Neural progenitor cell (in vitro differentiated cells): ENCODE results near the gene FHOD3. TPM values are rescaled to one million over a fixed set of nuclear protein-coding genes. Genes with fewer than 3 reads are reported as not detected.

Experiments
- DNase-seq: peaks from one replicate; pipeline ENCODE4 v3.0.0-alpha.2; 2016; ENCODE audit warnings: low spot score
- H2AFZ ChIP-seq: fragments of 200-600 bp; sonication (generic); replicated peaks from 2 replicates; pipeline ENCODE4 v1.6.1; 2016; ENCODE audit warnings: antibody characterized with exemption
- H3F3A ChIP-seq: fragments of 200-600 bp; sonication (generic); 2 replicates; pipeline ENCODE4 v1.6.1; 2016; ENCODE audit warnings: antibody characterized with exemption, low read depth
- H3K27ac ChIP-seq: fragments of 200-600 bp; sonication (generic); 2 replicates; pipeline ENCODE4 v1.5.1; 2016; ENCODE audit warnings: mild to moderate bottlenecking
- H3K27me3 ChIP-seq: fragments of 200-600 bp; sonication (generic); 2 replicates; pipeline ENCODE4 v1.6.1; 2016; ENCODE audit warnings: mild to moderate bottlenecking, moderate library complexity
- H3K36me3 ChIP-seq: fragments of 200-600 bp; sonication (generic); 2 replicates; pipeline ENCODE4 v1.5.1; 2016
- H3K4me1 ChIP-seq: fragments of 200-600 bp; sonication (generic); 2 replicates; pipeline ENCODE4 v1.6.1; 2016; ENCODE audit warnings: mixed run types
- H3K4me2 ChIP-seq: fragments of 200-600 bp; sonication (generic); 2 replicates; pipeline ENCODE4 v1.6.1; 2016
- H3K4me3 ChIP-seq: fragments of 200-600 bp; sonication (generic); 2 replicates; pipeline ENCODE4 v1.5.1; 2016
- H3K79me2 ChIP-seq: fragments of 200-600 bp; sonication (generic); 2 replicates; pipeline ENCODE4 v1.6.1; 2016; ENCODE audit warnings: low read depth
- H3K9ac ChIP-seq: fragments of 200-600 bp; sonication (generic); 2 replicates; pipeline ENCODE4 v1.6.1; 2016
- H3K9me3 ChIP-seq: fragments of 200-600 bp; sonication (generic); 2 replicates; pipeline ENCODE4 v1.5.1; 2016; ENCODE audit warnings: low read depth
- H4K20me1 ChIP-seq: fragments of 200-600 bp; sonication (generic); 2 replicates; pipeline ENCODE4 v1.6.1; 2016; ENCODE audit warnings: low read depth
- H3K27ac Mint-ChIP-seq: 3 replicates; pipeline ENCODE4 v1.8.0; 2021; ENCODE audit warnings: mixed read lengths
- H3K27me3 Mint-ChIP-seq: 2 replicates; pipeline ENCODE4 v1.8.0; 2022; ENCODE audit warnings: low read depth, mild to moderate bottlenecking, inconsistent platforms, moderate library complexity, mixed read lengths; ENCODE audit not compliant: insufficient read depth
- H3K36me3 Mint-ChIP-seq: 3 replicates; pipeline ENCODE4 v1.8.0; 2021; ENCODE audit warnings: mixed read lengths
- H3K4me1 Mint-ChIP-seq: 3 replicates; pipeline ENCODE4 v1.8.0; 2021; ENCODE audit warnings: mixed read lengths
- H3K4me3 Mint-ChIP-seq: 3 replicates; pipeline ENCODE4 v1.8.0; 2021; ENCODE audit warnings: mild to moderate bottlenecking, moderate library complexity, mixed read lengths
- H3K9me3 Mint-ChIP-seq: 3 replicates; pipeline ENCODE4 v1.8.0; 2020; ENCODE audit warnings: mixed read lengths
- CTCF ChIP-seq: fragments of 200-600 bp; sonication (generic); IDR thresholded peaks from 2 replicates; pipeline ENCODE4 v1.5.1; 2017; ENCODE audit warnings: antibody characterized with exemption, mild to moderate bottlenecking
- EZH2 ChIP-seq: fragments of 200-600 bp; sonication (generic); IDR thresholded peaks from 2 replicates; pipeline ENCODE4 v1.6.1; 2017; ENCODE audit warnings: antibody characterized with exemption, mild to moderate bottlenecking, moderate library complexity
- EZH2phosphoT487 ChIP-seq: fragments of 200-600 bp; sonication (generic); IDR thresholded peaks from 2 replicates; pipeline ENCODE4 v1.6.1; 2017; ENCODE audit warnings: antibody characterized with exemption
- total RNA-seq: library from RNA; depleted of rRNA; stranded (reverse); fragments of >200 nt; gene quantifications from 2 replicates; pipeline ENCODE4 v1.2.3, GENCODE V29; 2015; ENCODE audit warnings: low replicate concordance

The FHOD3 gene
- total RNA-seq, 1 donor from 2014 or later = 69.7 TPM

GRCh38 chr18:36758623-36759022, 461.1 kb downstream of the FHOD3 start:
- no peaks in the 10 kb centered on the region for H3K9me3 ChIP-seq
- no peak overlapping the region for H3K4me2 ChIP-seq
- DNase-seq = no peak
- H3K4me1 ChIP-seq = no peaks in the 10 kb centered on the region
- H2AFZ ChIP-seq = no peak overlapping the region
- TF ChIP-seq EZH2phosphoT487 = no peak
- TF ChIP-seq EZH2 = no peak
- no peak for TF ChIP-seq CTCF
- peaks cover 20% of the 10 kb centered on the region for H3F3A ChIP-seq
- no peaks in the 10 kb centered on the region for H4K20me1 ChIP-seq
- H3K4me3 Mint-ChIP-seq = no peak overlapping the region
- no peak overlapping the region for H3K4me3 ChIP-seq
- H3K36me3 ChIP-seq = peaks cover 10% of the 10 kb centered on the region
- H3K4me1 Mint-ChIP-seq = no peaks in the 10 kb centered on the region
- no peak overlapping the region for H3K9ac ChIP-seq
- H3K27ac Mint-ChIP-seq = no peak overlapping the region
- H3K36me3 Mint-ChIP-seq = peaks cover 26% of the 10 kb centered on the region
- no peaks in the 10 kb centered on the region for H3K27me3 ChIP-seq
- no peaks in the 10 kb centered on the region for H3K9me3 Mint-ChIP-seq
- H3K79me2 ChIP-seq = no peaks in the 10 kb centered on the region
- H3K27me3 Mint-ChIP-seq = no peaks in the 10 kb centered on the region
- no peak overlapping the region for H3K27ac ChIP-seq

GRCh38 chr18:36759167-36759776, 461.8 kb downstream of the FHOD3 start:
- Histone ChIP-seq H3K36me3 (peaks cover 13% of the 10 kb centered on the region), H3K9ac (no peak overlapping the region), H3K79me2 (no peaks in the 10 kb centered on the region), H3K4me2 (no peak overlapping the region), H3K4me1 (no peaks in the 10 kb centered on the region), H3F3A (peaks cover 20% of the 10 kb centered on the region), H3K27ac (no peak overlapping the region), H3K27me3 (no peaks in the 10 kb centered on the region), H4K20me1 (no peaks in the 10 kb centered on the region), H3K9me3 (no peaks in the 10 kb centered on the region), H3K4me3 (no peak overlapping the region), H2AFZ (no peak overlapping the region)
- Mint-ChIP-seq H3K9me3 (no peaks in the 10 kb centered on the region), H3K27ac (no peak overlapping the region), H3K4me3 (no peak overlapping the region), H3K27me3 (no peaks in the 10 kb centered on the region), H3K36me3 (peaks cover 26% of the 10 kb centered on the region), H3K4me1 (no peaks in the 10 kb centered on the region)
- TF ChIP-seq CTCF = no peak
- TF ChIP-seq EZH2 = no peak
- no peak for TF ChIP-seq EZH2phosphoT487
- DNase-seq = no peak

GRCh38 chr18:36760598-36760997, 463.1 kb downstream of the FHOD3 start:
- Histone ChIP-seq H3K27ac (no peak overlapping the region), H2AFZ (no peak overlapping the region), H3K9me3 (no peaks in the 10 kb centered on the region), H3K4me3 (no peak overlapping the region), H3F3A (peaks cover 20% of the 10 kb centered on the region), H4K20me1 (no peaks in the 10 kb centered on the region), H3K27me3 (no peaks in the 10 kb centered on the region), H3K9ac (no peak overlapping the region), H3K4me1 (no peaks in the 10 kb centered on the region), H3K4me2 (no peak overlapping the region), H3K36me3 (peaks cover 13% of the 10 kb centered on the region), H3K79me2 (no peaks in the 10 kb centered on the region)
- Mint-ChIP-seq H3K4me1 (no peaks in the 10 kb centered on the region), H3K4me3 (no peak overlapping the region), H3K9me3 (no peaks in the 10 kb centered on the region), H3K27ac (no peak overlapping the region), H3K36me3 (peaks cover 23% of the 10 kb centered on the region), H3K27me3 (no peaks in the 10 kb centered on the region)
- DNase-seq = no peak
- TF ChIP-seq EZH2 = no peak
- TF ChIP-seq EZH2phosphoT487 = no peak
- no peak for TF ChIP-seq CTCF
